ENCODE measurements around the gene DSCAM. TPM values are rescaled to one million over a fixed set of nuclear protein-coding genes. Genes with fewer than 3 reads are reported as not detected.
A peak's percentile ranks its signal among the peaks of the same experiment; 100 is the strongest.

Gene DSCAM
- total RNA-seq, 1 donor from 2014 or later = not detected

DNA sequence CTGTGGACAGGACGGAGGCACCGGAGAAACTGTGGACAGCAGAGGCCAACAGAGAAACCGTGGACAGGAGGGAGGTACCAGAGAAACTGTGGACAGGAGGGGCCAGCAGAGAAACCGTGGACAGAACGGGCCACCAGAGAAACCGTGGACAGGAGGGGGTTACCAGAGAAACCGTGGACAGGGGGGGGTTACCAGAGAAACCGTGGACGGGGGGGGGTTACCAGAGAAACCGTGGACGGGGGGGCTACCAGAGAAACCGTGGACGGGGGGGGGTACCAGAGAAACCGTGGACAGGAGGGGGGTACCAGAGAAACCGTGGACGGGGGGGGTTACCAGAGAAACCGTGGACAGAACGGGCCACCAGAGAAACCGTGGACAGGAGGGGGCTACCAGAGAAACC is 664.5 kb downstream of the DSCAM start:
- DNase-seq (ENCODE audit: low spot score) = peak; percentile 52

DNA sequence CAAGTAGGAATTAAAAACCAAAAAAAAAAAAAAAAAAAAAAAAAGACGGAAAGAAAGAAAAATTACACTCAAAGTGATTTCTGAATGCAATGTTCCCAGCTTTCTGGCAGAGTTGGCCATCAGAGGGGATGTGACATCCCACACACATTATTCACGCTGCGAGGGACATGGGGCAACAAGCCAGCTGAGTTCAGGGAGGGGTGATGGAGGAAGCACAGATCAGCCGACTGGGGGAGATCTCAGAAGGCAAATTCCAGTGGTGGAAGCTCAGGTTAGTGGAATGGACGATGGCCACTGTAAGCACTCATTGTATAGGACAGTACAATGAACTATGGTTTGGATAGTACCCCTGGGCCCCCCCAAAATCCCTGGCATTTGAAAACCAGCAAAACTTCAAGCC is 667.8 kb downstream of the DSCAM start:
- DNase-seq (ENCODE audit: low spot score) = no peak

DNA sequence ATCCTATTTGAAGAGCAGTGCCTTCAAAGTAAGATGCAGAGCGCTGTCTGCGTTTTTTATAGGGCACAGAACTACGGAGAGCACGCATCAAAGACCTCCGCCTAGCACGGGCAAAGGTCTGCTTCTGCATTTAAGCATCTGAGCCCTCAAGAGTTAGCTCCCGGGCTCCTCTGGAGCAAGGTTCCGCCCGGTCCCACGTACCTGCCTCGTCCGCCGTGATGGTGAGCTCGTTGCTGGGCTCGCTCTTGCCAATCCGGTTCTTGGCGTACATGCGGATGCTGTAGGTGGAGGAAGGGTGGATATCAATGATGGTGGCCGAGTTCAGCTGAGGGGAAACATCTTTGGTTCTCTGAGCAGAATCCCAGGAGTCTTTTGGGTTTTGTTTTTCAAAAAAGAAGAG is 668.2 kb downstream of the DSCAM start:
- DNase-seq (ENCODE audit: low spot score) = no peak

DNA sequence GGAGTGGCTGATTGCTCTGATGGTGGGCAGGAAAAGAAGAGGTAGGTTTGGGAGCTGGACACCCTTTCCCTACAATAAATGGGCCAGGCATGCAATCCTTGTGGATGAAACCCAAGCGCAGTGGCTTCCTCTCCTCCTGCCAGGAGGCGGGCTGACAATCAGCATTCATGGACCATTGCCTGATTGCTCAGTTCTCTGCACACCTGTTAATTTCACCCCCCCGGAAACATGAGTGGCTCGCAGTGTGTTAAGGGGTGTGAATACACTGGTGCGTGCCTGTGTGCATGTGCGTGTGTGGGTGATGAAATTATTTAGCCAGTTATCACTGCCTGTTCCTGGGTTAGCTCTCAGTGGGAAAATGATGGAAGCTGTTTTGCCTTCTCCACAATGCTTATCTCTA is 669.0 kb downstream of the DSCAM start:
- no peak for DNase-seq (ENCODE audit: low spot score)

DNA sequence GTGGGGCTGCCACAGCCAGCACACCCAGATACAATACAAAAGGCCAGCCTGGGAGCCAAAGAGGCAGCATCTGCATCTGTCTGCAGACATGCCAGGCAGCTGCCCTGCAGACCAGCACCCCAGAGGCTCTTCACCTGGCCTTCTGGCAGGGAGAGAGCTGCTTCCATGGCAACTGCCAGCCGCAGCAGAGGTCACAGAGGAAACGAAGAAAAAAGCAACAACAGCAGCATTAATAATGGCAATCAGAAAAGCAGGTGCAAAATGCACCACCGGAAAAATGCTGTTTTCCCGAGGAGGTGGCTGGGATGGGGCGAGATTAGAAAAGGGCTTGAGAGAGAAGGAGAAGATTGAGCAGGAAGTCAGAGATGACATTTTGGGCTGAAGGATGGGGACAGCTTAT is 670.2 kb downstream of the DSCAM start:
- no peak for DNase-seq (ENCODE audit: low spot score)

DNA sequence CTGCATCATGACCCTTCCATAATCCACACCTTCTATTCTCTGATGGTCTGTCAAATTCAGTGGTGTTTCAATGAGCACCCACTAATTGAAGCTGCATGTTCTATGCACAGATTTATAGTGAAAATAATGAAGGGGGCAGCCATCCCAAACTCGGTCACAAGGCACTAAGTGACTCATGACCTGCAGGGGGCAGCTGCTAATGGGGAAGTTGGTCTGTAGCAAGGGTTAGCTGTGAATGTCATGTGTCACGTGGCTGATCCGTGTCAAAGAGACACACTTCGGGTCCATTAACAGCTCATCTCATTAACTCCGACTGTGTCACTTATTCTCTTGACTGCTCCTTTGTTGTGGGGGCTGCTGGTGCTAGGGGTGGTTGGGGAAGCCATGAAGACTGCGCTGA is 673.1 kb downstream of the DSCAM start:
- no peak for DNase-seq (ENCODE audit: low spot score)

DNA sequence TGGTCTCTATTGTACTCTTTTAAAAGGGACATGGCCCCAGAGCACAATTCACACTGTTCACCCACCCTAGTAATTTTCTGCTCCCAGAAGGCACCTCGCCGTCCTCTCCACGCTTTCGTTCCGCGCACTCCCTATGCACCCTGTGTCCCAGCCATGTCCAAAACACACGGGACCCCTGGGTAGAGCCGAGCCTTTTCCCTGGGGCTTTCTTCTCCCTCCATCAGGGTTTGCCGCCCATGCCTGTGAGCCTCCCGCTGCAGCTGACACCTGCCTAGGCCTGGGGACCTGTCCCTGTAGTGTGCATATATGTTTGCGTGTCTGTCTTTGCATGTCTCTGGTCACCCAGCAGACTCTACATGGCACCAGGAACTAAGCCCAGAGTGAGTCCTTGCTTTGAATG is 677.0 kb downstream of the DSCAM start:
- no peak for DNase-seq (ENCODE audit: low spot score)

DNA sequence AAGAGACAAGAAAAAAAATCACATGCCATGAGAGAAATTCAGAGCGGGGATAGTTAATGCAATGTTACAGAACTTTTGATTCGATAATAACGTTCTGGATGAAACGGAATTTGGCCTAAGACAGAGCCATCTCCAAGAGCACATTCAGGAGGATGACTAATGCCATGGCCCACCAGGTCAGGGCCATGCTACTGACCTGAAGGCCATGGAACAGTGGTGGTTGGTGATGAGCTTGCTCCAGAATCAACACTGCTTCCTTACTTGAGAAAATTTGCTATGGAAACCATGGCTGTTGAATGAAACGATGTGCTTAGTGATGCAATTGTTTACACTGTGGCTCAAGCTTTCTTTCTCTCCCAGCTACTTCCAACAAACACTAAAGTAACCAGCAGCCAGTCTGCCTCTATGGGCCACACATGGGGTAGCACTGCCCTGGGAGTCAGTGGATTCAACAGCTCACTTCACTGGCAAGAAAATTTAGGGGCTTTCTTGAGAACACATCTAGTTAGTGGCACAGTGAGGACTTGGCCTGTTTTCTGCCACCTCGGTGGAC is 680.6 kb downstream of the DSCAM start:
- no peak for DNase-seq (ENCODE audit: low spot score)

DNA sequence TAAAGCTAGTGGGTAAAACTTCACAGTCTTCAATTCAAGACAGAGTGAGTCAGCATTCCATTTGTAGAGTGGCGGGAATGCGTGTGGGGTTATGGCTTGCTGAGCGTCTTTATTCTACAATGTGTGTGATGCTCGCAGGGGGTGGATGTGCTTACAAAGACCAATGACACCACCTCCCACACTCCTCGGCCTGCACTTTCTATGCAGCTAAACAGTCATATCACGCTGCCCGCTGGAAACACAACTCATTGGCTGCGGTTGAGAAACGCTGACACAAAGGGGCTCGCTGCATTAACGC is 681.2 kb downstream of the DSCAM start:
- DNase-seq (ENCODE audit: low spot score) = no peak

DNA sequence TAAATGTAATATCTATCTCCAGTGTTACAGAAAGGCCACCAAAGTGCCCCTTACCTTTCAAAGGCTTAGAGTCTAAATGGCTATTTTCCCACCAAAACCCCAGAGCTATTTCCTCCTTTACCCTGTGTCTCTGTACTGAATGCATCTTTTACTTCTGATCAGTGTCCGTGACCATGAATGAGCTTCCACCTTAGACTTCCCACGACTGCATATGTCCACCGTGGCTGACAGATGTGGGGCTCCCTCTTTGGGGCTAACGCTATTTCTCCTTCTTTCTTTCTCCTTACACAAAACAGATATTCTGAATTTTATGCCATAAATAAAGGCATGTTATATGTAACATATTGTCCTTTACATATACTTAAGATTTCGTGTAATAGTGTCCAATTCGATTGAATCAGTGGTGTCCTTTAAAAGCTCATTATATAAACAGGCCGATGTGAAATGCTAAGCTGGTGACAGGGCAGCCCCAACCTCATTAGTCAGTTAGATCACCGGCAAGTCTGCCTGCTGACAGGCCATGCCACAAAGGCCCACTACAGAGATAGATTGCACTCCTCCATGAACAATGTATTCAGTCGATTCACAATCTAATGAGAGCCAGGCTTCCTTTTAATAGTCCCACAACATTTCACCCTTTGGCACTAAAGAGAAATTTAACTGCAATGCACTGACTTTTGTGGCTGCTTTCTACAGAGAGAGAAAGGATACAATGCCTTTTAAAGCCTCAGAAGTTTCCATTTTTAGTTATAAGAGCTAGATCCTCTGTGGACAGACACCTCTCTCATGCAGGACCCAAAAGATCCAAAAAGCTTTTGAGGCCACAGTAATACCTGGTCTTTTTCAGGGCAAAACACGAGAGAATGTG is 681.8 kb downstream of the DSCAM start:
- no peak for DNase-seq (ENCODE audit: low spot score)

DNA sequence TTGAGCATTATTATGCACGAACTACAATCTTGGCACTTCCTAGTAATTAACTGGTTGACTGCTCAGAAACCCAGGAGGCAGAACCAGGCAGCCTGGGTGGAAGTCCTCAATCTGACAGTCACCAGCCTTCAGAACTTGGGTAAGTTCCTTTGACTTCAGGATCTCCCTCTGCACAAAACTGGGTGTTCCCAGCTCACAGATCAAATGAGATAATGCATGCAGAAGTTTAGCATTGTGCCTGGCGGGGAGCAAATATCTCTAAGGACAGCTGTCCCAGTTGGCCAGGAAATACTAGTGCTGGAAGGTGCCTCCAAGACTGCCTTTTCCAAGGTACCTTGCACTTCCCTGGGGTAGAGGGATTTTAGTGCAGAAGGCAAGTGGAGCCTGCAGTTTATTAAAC is 684.9 kb downstream of the DSCAM start:
- no peak for DNase-seq (ENCODE audit: low spot score)

DNA sequence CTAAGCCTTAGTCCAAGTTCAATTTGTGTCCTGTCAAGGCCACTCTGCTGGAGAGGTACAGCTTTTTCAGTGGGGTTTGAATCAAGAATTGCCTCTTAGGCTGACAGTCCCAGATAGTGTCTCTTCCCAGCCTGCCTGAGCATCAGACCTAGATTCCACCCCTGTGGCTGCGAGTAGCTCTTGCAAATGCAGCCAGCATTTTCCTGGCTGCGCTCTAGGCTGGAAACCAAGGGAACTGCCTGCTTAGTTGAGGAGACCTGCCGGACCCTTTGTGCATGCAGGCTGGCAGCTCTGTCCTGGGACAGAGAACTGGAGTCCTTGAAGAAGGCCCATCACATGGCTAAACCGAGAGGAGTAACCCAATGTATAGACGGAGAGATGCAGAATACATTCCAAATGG is 686.0 kb downstream of the DSCAM start:
- no peak for DNase-seq (ENCODE audit: low spot score)

- DNase-seq (ENCODE audit: low spot score) = peak; percentile 2
Measured at GRCh38 chr21:40158366-40158765, 688.6 kb downstream of the DSCAM start.

- no peak for DNase-seq (ENCODE audit: low spot score)
Measured at GRCh38 chr21:40155563-40155962, 691.4 kb downstream of the DSCAM start.

GRCh38 chr21:40153351-40153750 is 693.6 kb downstream of the DSCAM start:
- peak; percentile 20 for DNase-seq (ENCODE audit: low spot score)

DNA sequence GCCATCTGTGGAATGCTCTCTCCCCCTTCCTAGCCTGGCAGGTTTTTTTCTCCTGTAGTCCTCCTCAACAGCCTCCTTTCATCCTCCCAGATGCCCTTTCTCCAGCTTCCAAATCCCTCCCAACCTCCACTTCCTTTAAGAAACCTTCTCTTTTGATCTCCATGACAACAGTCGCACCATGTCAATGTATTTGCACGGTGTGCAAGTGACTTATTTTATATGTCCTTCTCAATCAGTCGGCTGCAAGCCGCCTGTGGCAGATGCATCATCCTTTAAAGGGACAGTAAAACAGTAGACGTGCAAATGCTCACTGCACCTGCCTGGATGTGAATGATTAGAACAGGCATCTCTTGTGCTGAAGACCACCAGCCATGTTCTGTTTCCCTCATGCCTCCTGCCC is 694.5 kb downstream of the DSCAM start:
- DNase-seq (ENCODE audit: low spot score) = peak; percentile 8

DNA sequence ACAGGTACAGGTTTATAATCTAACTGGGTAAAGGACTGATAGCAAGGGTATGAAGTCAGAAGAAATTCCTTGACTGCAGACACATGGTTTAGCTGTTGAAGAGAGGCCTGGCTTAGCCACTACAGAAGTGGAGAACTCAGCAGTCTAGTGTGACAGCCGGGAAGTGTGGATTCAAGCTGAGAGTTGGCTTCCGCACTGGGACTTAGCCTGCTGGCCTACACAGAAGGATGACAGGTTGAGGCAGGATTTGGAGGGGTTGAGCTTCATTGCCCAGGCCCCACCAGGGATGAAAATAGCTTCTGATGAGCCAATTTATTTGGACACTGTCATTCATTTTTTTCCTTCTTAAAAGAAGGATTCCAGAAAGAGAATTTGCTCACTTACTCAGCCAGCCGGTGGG is 695.3 kb downstream of the DSCAM start:
- peak; percentile 4 for DNase-seq (ENCODE audit: low spot score)

DNA sequence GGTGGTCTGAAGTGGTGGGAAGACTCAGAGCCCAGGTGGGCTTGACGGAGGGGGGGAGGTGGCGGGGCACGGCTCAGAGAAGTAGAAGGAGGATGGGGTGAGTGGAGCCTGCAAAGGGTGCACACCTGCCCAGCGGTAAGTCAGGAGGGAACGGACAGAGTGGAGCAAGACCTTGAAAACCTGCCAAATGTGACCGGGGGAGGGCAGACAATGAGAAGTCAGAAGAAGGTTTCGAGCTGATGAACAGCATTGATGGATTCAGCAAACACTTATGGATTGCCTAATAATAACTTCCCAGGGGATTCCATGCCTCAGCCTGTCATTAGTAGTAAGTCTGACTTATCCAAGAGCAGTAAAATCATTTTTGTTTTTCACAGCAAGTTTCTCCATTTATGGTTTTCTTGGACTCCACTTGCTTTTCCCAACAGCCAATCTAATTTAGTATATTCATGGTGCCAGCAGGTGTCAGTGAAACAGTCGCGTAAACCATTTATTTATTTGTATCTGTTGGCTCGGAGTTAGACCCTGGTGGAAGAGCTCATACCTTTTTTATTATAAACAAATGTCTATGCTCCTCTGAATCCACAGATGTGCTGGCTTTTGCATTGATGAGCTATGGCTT is 700.6 kb downstream of the DSCAM start:
- peak; percentile 37 for DNase-seq (ENCODE audit: low spot score)

GRCh38 chr21:40143822-40144525 is 703.0 kb downstream of the DSCAM start:
- peak; percentile 57 for DNase-seq (ENCODE audit: low spot score)

- no peak for DNase-seq (ENCODE audit: low spot score)
Measured at GRCh38 chr21:40141621-40142020, 705.3 kb downstream of the DSCAM start.

- no peak for DNase-seq (ENCODE audit: low spot score)
Measured at GRCh38 chr21:40140675-40141074, 706.3 kb downstream of the DSCAM start.

GRCh38 chr21:40139636-40140035 is 707.3 kb downstream of the DSCAM start:
- no peak for DNase-seq (ENCODE audit: low spot score)

DNA sequence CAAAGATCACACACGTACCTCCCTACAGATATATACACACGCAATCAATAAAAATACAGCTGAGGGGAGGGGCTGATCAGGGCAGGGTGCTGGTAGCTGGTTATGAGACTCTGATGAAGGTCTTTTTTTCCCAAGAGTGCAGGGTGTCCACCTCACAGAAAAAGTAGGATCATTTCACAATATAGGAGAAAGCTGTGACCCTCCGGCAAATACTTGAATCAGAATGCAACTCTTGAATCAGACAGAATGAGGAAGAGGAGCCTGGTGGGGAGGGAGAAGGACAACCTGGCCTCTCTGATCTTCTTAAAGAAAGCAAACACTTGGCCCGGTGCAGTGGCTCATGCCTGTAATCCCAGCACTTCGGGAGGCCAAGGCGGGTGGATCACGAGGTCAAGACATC is 710.4 kb downstream of the DSCAM start:
- DNase-seq (ENCODE audit: low spot score) = no peak

Measured in ureter (tissue), 1 donor.